GM12873 (cell line): Measurements from ENCODE around the gene SBNO2.

ENCODE experiments used
- TF ChIP-seq, protein P1 (sequence below): IDR thresholded peaks from 2 replicates; pipeline ENCODE4 v1.5.1; 2012; ENCODE audit warnings: low read depth, mild to moderate bottlenecking, moderate library complexity, low read length, control low read depth; ENCODE audit not compliant: insufficient read depth; ENCODE audit errors: missing control alignments

Gene SBNO2

DNA sequence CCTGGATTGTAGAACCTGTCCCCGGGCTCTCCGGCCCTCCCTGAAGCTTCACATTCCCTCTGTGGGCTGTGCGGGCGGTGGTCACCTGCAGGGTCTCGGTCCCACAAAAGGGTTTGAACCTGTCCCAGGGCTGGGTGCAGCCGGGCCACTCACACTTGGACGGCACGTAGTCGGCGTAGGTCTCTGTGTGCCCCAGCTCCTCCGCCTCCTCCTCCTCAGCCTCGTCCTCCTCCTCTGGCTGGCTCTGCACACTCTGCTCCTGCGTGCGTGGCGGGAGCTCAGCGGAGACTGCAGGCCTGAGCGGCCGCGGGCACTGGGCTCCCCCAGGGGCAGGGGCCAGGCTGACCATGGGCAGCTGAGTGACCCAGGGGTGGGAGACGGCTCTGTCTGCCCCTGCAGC, 50.7 kb downstream of the SBNO2 start:
- TF ChIP-seq, protein P1, sequence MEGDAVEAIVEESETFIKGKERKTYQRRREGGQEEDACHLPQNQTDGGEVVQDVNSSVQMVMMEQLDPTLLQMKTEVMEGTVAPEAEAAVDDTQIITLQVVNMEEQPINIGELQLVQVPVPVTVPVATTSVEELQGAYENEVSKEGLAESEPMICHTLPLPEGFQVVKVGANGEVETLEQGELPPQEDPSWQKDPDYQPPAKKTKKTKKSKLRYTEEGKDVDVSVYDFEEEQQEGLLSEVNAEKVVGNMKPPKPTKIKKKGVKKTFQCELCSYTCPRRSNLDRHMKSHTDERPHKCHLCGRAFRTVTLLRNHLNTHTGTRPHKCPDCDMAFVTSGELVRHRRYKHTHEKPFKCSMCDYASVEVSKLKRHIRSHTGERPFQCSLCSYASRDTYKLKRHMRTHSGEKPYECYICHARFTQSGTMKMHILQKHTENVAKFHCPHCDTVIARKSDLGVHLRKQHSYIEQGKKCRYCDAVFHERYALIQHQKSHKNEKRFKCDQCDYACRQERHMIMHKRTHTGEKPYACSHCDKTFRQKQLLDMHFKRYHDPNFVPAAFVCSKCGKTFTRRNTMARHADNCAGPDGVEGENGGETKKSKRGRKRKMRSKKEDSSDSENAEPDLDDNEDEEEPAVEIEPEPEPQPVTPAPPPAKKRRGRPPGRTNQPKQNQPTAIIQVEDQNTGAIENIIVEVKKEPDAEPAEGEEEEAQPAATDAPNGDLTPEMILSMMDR: no peak

DNA sequence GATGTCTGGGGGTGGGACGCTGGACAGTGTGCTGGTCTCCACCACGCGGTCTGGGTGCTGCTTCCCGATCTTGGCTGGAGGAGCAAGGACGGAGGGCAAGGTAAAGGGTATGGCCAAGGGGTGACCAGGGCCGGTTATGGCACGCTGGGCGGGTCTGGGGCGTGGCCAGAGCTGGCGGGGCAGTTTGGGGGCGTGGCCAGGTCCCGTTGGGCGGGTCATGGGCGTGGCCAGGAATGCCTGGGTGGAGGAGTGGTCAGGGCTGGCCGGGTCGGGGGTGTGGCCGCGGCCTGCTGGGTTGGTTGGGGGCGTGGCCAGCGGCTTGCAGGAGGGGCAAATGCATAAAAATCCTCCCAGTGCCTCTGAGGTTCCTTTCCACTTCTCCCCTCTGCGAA, 51.1 kb downstream of the SBNO2 start:
- TF ChIP-seq, protein P1: no peak

DNA sequence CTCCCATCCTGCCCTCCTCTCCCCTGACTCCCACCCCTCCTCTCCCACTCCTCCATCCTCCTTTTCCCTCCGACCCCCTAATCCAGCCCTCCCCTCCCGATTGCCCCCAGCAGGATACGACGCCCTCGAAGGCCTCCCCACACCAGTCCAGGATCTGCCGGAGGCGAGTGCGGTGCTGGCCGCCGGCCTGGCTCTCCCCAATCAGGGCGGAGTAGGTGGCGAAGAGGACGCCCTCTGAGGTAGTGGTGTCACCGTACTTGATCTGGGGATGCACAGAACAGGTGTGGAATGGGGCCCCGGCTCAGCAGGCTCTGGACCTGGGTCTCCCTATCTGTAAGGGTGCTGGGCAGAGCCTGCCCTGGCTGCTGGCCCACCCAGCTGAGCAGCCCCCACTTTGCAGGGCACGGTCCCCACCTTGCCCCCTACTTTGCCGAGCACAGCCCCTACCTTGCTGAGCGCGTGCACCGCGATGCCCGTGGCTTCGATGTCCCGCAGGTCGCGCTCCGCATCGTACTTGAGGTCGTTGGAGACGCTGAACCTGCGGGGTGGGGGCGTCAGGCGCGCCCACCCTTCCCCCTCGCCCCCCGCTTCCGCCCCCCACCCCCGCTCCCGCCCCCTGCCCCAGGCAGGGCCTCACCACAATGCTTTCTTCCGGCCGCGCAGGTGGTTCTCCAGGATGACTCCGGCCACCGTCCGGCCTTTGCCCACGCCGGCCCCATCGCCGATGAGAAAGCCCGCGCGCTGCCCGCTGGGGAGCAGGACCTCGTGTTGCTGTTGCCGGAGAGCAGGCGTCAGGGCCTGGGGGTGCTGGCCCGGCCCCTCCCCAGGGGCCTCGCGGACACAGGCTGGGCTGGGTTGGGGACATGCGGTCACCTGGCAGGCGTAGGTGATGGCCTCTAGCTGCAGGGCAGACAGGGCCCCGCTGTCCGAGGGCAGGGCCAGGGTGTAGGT, 51.8 kb downstream of the SBNO2 start:
- TF ChIP-seq, protein P1: no peak

DNA sequence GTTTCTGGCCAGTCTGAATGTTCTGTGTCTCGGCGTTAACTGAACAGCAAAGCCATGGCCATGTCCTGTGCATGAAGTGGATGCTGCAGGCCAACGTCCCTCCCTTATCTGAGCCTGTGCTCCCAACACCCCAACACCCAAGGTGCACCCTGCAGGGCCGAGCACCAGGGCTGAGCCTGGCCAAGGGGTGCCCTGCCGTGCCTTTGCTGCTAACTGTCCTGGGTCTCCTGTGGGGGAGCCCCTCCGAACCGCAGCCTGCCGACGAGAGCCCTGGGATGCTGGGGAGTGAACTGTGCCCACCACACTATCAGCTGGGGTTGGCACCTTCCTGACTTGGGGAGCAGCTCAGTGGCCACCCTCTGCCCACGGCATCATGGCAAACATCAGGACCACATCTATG, 52.7 kb downstream of the SBNO2 start:
- TF ChIP-seq, protein P1: no peak

DNA sequence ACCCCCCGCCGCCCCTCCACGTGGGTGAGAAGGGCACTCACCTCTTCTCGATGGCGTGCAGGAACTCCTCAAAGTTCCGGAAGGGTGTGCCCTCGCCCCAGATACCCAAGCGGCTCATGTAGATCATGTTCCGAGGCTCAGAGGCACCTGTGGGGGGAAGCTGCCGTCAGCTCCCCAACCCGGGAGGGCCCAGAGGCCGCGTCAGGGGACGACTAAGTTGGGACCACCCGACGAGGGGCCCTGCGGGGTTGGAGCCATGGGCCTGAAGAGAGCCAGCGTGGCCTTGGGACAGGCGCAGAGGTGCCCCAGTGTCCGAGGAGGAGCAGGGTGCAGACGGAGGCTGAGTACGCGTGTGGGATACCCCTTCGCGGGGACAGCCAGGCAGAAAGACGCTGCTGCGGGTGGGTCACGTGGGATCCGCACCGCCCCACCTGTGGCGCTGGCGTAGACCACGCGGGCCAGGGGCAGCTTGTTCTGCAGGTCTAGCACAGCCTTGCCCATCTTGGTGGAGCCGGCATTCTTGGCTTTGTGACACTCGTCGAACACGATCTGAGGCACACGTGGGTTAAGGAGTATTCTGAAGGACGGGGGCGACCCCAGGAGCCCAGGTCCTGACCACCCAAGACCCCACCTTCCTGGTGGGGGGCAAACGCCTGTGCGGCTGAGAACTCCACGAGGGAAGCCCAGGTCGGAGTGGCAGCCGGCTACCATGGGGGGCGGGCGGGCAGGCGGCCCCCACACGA, 54.4 kb downstream of the SBNO2 start:
- TF ChIP-seq, protein P1: no peak

DNA sequence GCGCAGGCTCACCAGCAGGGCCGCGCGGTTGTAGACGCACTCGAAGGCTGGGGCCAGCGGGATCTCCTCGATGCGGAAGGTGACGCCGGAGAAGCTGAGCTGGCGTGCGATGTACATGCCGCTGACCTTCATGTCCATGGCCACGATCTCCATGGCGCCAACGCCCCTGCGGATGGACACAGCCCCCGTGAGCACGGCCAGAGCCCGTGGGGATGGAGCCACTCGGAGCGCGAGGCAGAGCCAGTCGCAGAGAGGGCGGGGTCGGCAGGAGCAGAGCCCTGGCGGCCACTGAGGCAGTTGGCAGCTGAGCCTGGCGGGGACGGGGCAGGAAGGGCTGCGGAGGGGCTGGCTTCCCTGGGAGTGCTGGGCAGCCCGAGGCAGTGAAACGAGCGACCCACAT, 55.1 kb downstream of the SBNO2 start:
- TF ChIP-seq, protein P1: no peak

DNA sequence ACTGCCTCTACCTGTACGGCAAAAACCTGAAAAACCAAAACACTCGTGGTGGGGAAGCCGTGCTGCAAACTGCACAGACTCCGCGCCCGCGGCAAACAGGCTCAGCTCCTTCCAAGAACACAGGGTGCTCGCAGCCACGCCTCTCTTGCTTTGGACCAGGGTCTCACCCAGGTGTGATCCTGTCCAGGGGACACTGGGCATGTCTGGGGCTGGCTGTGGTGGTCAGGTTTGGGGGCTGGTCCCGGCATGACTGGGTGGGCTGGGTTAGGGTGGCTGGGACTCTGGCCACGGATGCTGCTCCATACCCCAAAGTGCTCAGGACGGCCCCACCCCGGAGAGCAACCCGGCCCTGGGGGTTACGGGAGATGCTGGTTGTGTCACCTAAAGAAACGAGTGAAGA, 56.4 kb downstream of the SBNO2 start:
- TF ChIP-seq, protein P1: no peak
